D721Med (cell line): ENCODE results near the gene FOXL3.

Experiments
- DNase-seq: peaks from one replicate; pipeline ENCODE4 v3.0.0; 2011; ENCODE audit warnings: low spot score; ENCODE audit not compliant: insufficient read length
- FAIRE-seq: peaks from 2 replicates; lab custom pipeline; 2011; peaks lifted over from hg19 to GRCh38; lab: Jason Lieb, UNC
- TF ChIP-seq, protein P1 (sequence below): IDR thresholded peaks from 2 replicates; pipeline ENCODE4 v1.5.1; 2012; ENCODE audit warnings: mild to moderate bottlenecking, control low read depth; ENCODE audit not compliant: insufficient read depth; ENCODE audit errors: missing control alignments

The FOXL3 gene

DNA sequence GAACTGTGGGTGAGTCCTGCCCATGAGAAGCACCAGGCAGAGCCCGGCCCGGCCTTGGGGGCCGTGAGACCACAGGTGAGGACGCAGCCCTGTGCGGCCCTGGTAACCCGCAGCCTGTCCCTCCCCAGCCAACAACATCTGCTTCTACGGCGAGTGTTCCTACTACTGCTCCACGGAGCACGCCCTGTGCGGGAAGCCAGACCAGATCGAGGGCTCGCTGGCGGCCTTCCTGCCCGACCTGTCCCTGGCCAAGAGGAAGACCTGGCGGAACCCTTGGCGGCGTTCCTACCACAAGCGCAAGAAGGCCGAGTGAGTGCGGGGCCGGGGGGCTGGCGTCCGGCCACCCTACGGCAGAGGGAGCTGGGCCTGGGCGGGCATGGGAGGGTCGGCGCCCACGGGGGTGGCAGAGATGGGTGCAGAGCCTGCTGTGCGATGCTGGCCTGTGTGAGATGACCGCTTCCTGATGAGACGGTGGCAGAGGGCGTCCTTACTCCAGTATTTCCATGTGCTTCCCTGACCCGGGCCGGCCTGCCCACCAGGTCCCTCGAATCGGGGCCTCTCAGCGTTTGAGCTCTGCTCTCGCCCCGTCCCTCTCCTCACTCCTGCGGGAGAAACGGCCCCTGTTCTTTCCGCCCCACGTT is 34.1 kb upstream of the FOXL3 start:
- no peak for DNase-seq
- TF ChIP-seq, protein P1, sequence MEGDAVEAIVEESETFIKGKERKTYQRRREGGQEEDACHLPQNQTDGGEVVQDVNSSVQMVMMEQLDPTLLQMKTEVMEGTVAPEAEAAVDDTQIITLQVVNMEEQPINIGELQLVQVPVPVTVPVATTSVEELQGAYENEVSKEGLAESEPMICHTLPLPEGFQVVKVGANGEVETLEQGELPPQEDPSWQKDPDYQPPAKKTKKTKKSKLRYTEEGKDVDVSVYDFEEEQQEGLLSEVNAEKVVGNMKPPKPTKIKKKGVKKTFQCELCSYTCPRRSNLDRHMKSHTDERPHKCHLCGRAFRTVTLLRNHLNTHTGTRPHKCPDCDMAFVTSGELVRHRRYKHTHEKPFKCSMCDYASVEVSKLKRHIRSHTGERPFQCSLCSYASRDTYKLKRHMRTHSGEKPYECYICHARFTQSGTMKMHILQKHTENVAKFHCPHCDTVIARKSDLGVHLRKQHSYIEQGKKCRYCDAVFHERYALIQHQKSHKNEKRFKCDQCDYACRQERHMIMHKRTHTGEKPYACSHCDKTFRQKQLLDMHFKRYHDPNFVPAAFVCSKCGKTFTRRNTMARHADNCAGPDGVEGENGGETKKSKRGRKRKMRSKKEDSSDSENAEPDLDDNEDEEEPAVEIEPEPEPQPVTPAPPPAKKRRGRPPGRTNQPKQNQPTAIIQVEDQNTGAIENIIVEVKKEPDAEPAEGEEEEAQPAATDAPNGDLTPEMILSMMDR: no peak
- no peak for FAIRE-seq

- TF ChIP-seq, protein P1: no peak
- no peak for FAIRE-seq
- no peak for DNase-seq
Measured at GRCh38 chr7:256461-256940, 33.5 kb upstream of the FOXL3 start.

DNA sequence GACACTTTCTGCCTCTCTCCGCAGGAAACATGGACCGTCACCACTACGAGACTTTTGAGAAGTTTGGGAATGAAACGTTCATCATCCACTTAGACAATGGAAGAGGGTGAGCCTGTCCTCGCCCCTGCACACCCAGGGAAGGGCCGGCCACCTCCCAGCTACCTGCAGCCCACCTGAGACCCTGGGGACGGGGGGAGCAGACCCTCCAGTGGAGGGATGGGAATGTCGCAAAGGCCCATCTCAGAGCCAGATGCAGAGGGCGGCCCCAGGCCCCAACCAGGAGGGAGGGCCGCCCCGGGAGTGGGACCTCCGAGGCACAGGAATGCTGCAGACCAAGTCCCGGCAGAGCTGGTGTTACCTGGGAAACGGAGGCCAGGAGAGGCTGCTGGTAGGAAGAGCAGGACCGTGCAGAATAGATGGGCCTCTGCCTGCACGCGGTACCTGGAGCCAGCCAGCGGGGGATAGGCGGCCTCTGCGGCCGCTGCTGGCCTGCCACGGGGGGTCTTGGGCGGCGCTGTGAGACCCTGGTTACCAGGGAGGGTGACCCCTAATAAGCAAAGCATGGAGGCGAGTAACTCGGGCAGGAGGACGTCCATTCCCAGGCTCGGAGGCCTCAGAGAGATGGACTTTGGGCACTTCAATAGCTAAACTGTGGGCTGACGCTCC is 32.9 kb upstream of the FOXL3 start:
- DNase-seq (no peak), FAIRE-seq (no peak)
- TF ChIP-seq, protein P1: no peak

DNA sequence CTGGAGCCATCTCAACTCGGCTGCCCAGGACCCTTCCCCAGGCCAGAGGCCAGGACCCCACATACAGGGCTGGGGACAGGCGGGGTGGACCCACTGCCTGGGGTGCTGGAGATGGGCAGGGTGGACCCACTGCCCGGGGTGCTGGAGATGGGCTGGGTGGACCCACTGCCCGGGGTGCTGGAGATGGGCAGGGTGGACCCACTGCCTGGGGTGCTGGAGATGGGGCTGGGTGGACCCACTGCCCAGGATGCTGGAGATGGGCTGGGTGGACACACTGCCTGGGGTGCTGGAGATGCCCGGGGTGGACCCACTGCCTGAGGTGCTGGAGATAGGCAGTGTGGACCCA is 32.4 kb upstream of the FOXL3 start:
- TF ChIP-seq, protein P1: no peak
- DNase-seq: no peak
- FAIRE-seq: no peak

- FAIRE-seq (no peak), DNase-seq (no peak)
Measured at GRCh38 chr7:258476-259190, 31.3 kb upstream of the FOXL3 start.

DNA sequence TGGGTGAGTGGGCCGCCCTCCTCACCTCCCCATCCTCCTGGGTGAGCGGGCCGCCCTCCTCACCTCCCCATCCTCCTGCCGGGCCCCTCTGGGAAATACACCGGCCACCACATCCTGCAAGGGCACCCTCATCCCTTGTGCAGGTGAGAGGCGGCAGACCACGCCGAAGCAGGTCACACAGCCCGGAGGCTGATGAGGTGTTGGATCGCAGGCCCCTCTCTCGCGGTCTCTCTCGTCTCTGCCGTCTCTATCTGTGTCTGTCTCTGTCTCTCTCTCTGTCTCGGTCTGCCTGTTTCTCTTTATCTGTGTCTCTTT is 30.8 kb upstream of the FOXL3 start:
- DNase-seq: no peak
- FAIRE-seq: no peak
- TF ChIP-seq, protein P1: no peak

More at GRCh38 chr7:258476-259190, 31.3 kb upstream of the FOXL3 start:
- TF ChIP-seq, protein P1: no peak
